Caco-2 (cell line): ENCODE measurements around the gene KIAA0753. TPM values are rescaled to one million over a fixed set of nuclear protein-coding genes. Genes with fewer than 3 reads are reported as not detected.

ENCODE experiments used
- BruUV-seq: library from RNA; stranded (reverse); fragments of 400-500 nt; replicated peaks from 2 replicates; lab custom pipeline; 2021; lab: Mats Ljungman, UMichigan
- CTCF ChIA-PET: fragments of 300-600 bp; sonication (Branson Sonifier 250); formaldehyde crosslinking; loops from one replicate; lab custom pipeline; 2022; ENCODE audit warnings: antibody characterized with exemption; lab: Charles Lee
- POLR2A ChIA-PET: fragments of 300-600 bp; sonication (Branson Sonifier 250); formaldehyde crosslinking; loops from one replicate; lab custom pipeline; 2022; ENCODE audit warnings: antibody characterized with exemption; lab: Charles Lee
- DNase-seq, 2 experiments: peaks; one replicate each; pipeline versions ENCODE4 v3.0.0 to v3.0.0-alpha.2; 2020 to 2022
- H3K27me3 ChIP-seq: replicated peaks from 2 replicates; pipeline ENCODE4 v1.6.0; 2011; ENCODE audit warnings: low read length; ENCODE audit not compliant: control insufficient read depth, insufficient read depth
- H3K36me3 ChIP-seq: 2 replicates; pipeline ENCODE4 v1.5.1; 2011; ENCODE audit warnings: low read length; ENCODE audit not compliant: control insufficient read depth, insufficient read depth
- H3K4me1 ChIP-seq: fragments of 250-450 bp; sonication (Bioruptor Pico); 2 replicates; pipeline ENCODE4 v1.5.1; 2020; ENCODE audit warnings: mild to moderate bottlenecking
- H3K4me3 ChIP-seq: 2 replicates; pipeline ENCODE4 v1.5.1; 2011; ENCODE audit warnings: low read depth, mild to moderate bottlenecking, control low read depth, low read length
- H3K9me3 ChIP-seq: fragments of 250-450 bp; sonication (Bioruptor Pico); 2 replicates; pipeline ENCODE4 v1.5.1; 2020; ENCODE audit warnings: mild to moderate bottlenecking, moderate library complexity
- H3K27ac Mint-ChIP-seq: one replicate; pipeline ENCODE4 v1.8.0; 2022; ENCODE audit warnings: mixed read lengths; ENCODE audit not compliant: unreplicated experiment
- H3K27me3 Mint-ChIP-seq: one replicate; pipeline ENCODE4 v1.8.0; 2022; ENCODE audit warnings: mixed read lengths; ENCODE audit not compliant: insufficient read depth, unreplicated experiment
- H3K36me3 Mint-ChIP-seq: one replicate; pipeline ENCODE4 v1.8.0; 2022; ENCODE audit warnings: mild to moderate bottlenecking, mixed read lengths; ENCODE audit not compliant: insufficient read depth, unreplicated experiment
- H3K4me1 Mint-ChIP-seq: one replicate; pipeline ENCODE4 v1.8.0; 2022; ENCODE audit warnings: low read depth, mixed read lengths; ENCODE audit not compliant: unreplicated experiment
- H3K4me3 Mint-ChIP-seq: one replicate; pipeline ENCODE4 v1.8.0; 2022; ENCODE audit warnings: mild to moderate bottlenecking, moderate library complexity, mixed read lengths; ENCODE audit not compliant: unreplicated experiment
- H3K9me3 Mint-ChIP-seq: one replicate; pipeline ENCODE4 v1.8.0; 2022; ENCODE audit warnings: mixed read lengths; ENCODE audit not compliant: unreplicated experiment
- intact Hi-C: fragments of 100-400 bp; cut with micrococcal nuclease; formaldehyde crosslinking; loops from one replicate; pipeline ENCODE4 v1.10.0; 2022; ENCODE audit not compliant: unreplicated experiment
- total RNA-seq: library from RNA; stranded (reverse); gene quantifications from 2 replicates; pipeline ENCODE4 v1.2.3, GENCODE V29; 2022
- TF ChIP-seq, protein P1 (sequence below), 2 experiments: fragments of 200-600 bp in 1 of 2; IDR thresholded peaks; 1 replicate in 1 of 2; 2 replicates in 1 of 2; pipeline versions ENCODE4 v1.5.1 to v1.8.0; 2011 to 2022; ENCODE audit warnings: antibody characterized with exemption in 1 of 2, control low read depth in 1 of 2, inconsistent platforms in 1 of 2, low read depth in 1 of 2, low read length in 1 of 2, mild to moderate bottlenecking in 1 of 2, moderate library complexity in 1 of 2; ENCODE audit not compliant: insufficient read depth in 1 of 2, severe bottlenecking in 1 of 2, unreplicated experiment in 1 of 2

The KIAA0753 gene
- total RNA-seq, 1 experiment from 2014 or later, result 7.7 TPM

DNA sequence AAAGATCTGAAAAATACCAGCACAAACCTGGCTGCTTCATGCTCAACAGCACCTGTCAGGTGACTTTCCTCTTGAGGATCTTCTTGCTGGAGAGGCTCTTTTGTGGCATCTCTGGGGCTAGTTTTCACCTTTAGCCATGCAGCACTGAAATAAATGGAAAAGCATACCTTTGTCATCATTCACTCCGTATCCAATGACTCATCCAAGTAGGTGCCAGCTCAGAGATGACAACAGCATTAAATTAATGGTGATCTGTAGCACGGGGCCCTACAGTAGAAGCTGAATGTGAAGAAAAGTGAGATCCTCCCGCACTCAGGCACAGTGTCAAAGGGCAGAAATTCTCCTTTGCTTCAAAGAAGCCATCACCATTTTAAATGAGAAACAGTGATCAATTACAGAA, 32.2 kb downstream of the KIAA0753 start:
- no peaks in the 10 kb centered on the region for H3K4me1 ChIP-seq
- intact Hi-C loops, result no loop called here
- BruUV-seq, result no TSS peak
- ChIA-PET CTCF (no interaction called here), POLR2A (no interaction called here)
- no peaks in the 10 kb centered on the region for H3K9me3 ChIP-seq
- no peaks in the 10 kb centered on the region for H3K9me3 Mint-ChIP-seq
- no peak overlapping the region for H3K27ac Mint-ChIP-seq
- H3K4me3 ChIP-seq, result no peak overlapping the region
- H3K4me1 Mint-ChIP-seq, result no peaks in the 10 kb centered on the region
- H3K27me3 ChIP-seq, result no peaks in the 10 kb centered on the region
- TF ChIP-seq, protein P1, sequence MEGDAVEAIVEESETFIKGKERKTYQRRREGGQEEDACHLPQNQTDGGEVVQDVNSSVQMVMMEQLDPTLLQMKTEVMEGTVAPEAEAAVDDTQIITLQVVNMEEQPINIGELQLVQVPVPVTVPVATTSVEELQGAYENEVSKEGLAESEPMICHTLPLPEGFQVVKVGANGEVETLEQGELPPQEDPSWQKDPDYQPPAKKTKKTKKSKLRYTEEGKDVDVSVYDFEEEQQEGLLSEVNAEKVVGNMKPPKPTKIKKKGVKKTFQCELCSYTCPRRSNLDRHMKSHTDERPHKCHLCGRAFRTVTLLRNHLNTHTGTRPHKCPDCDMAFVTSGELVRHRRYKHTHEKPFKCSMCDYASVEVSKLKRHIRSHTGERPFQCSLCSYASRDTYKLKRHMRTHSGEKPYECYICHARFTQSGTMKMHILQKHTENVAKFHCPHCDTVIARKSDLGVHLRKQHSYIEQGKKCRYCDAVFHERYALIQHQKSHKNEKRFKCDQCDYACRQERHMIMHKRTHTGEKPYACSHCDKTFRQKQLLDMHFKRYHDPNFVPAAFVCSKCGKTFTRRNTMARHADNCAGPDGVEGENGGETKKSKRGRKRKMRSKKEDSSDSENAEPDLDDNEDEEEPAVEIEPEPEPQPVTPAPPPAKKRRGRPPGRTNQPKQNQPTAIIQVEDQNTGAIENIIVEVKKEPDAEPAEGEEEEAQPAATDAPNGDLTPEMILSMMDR (IDR thresholded peaks at IDR 0.05; ENCODE audit: insufficient read depth in 1 of 2, low read depth in 1 of 2, low read length in 1 of 2, severe bottlenecking in 1 of 2, unreplicated experiment in 1 of 2), result no peak
- no peaks in the 10 kb centered on the region for H3K27me3 Mint-ChIP-seq
- no peak for DNase-seq
- peaks cover 21% of the 10 kb centered on the region for H3K36me3 Mint-ChIP-seq
- no peak overlapping the region for H3K4me3 Mint-ChIP-seq
- no peaks in the 10 kb centered on the region for H3K36me3 ChIP-seq

DNA sequence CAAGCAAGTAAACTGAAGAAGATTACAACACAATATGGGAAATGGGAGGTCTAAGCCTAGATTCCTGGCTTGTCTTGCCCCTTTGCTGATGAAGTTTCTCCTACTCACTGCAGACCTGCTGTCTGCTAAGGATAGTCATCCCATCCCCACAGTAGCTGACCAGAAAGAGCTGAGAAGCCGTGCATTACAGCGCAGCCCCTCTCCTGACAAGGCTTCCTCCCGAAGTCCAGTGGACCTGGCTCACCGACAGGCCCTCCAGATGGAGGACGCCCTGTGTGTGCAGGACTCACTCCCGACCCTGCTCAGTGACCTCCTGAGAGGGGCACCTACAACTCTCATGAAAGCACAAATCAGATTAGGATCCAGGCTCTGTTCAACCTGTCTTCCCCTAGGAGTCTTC, 35.4 kb downstream of the KIAA0753 start:
- Histone ChIP-seq H3K4me3 (no peak overlapping the region), H3K36me3 (no peaks in the 10 kb centered on the region), H3K9me3 (no peaks in the 10 kb centered on the region), H3K4me1 (no peaks in the 10 kb centered on the region), H3K27me3 (no peaks in the 10 kb centered on the region)
- Mint-ChIP-seq H3K4me1 (no peaks in the 10 kb centered on the region), H3K27ac (no peak overlapping the region), H3K27me3 (no peaks in the 10 kb centered on the region), H3K36me3 (peaks cover 35% of the 10 kb centered on the region), H3K9me3 (no peaks in the 10 kb centered on the region), H3K4me3 (no peak overlapping the region)
- intact Hi-C loops, result no loop called here
- ChIA-PET CTCF (no interaction called here), POLR2A (no interaction called here)
- DNase-seq, result no peak
- TF ChIP-seq, protein P1 (IDR thresholded peaks at IDR 0.05; ENCODE audit: insufficient read depth in 1 of 2, low read depth in 1 of 2, low read length in 1 of 2, severe bottlenecking in 1 of 2, unreplicated experiment in 1 of 2), result no peak
- no TSS peak for BruUV-seq

GRCh38 chr17:6603744-6604325, 36.7 kb downstream of the KIAA0753 start:
- Histone ChIP-seq H3K36me3 (no peaks in the 10 kb centered on the region), H3K4me3 (no peak overlapping the region), H3K9me3 (no peaks in the 10 kb centered on the region), H3K4me1 (no peaks in the 10 kb centered on the region), H3K27me3 (no peaks in the 10 kb centered on the region)
- no peaks in the 10 kb centered on the region for H3K9me3 Mint-ChIP-seq
- ChIA-PET POLR2A (no interaction called here), CTCF (no interaction called here)
- no peaks in the 10 kb centered on the region for H3K4me1 Mint-ChIP-seq
- no peak overlapping the region for H3K4me3 Mint-ChIP-seq
- DNase-seq, result no peak
- peaks cover 29% of the 10 kb centered on the region for H3K36me3 Mint-ChIP-seq
- TF ChIP-seq, protein P1 (IDR thresholded peaks at IDR 0.05; ENCODE audit: insufficient read depth in 1 of 2, low read depth in 1 of 2, low read length in 1 of 2, severe bottlenecking in 1 of 2, unreplicated experiment in 1 of 2), result no peak
- BruUV-seq, result no TSS peak
- H3K27ac Mint-ChIP-seq, result no peak overlapping the region
- intact Hi-C loops, result no loop called here
- H3K27me3 Mint-ChIP-seq, result no peaks in the 10 kb centered on the region
